GM12878 (cell line): ENCODE results near the gene RTP5. TPM values are rescaled to one million over a fixed set of nuclear protein-coding genes. Genes with fewer than 3 reads are reported as not detected.
"Not testable (repeated sequence)": the region's sequence is repeated elsewhere in the genome, so short reads cannot be mapped to it uniquely, and the experiment has no call there.

Source experiments
- ATAC-seq: fragments of 200-7000 bp; cut with Tn5 transposase; 3 replicates; pipeline ENCODE4 v1.9.1; 2020; ENCODE audit warnings: mild to moderate bottlenecking, moderate library complexity
- BruUV-seq: library from RNA; stranded (reverse); fragments of 400-500 nt; replicated peaks from 2 replicates; lab custom pipeline; 2021; lab: Mats Ljungman, UMichigan
- CTCF ChIA-PET: fragments of 300-600 bp; sonication (Branson Sonifier 250); formaldehyde crosslinking; extraction: SDS; loops from one replicate; lab custom pipeline; 2021; ENCODE audit warnings: inconsistent platforms; lab: Yijun Ruan, JAX
- POLR2A ChIA-PET: fragments of 350-600 bp; formaldehyde crosslinking; extraction: SDS; loops from one replicate; lab custom pipeline; 2021; ENCODE audit warnings: inconsistent platforms; lab: Charles Lee
- RAD21 ChIA-PET: fragments of 300-600 bp; sonication (Branson Sonifier 250); formaldehyde crosslinking; loops from one replicate; lab custom pipeline; 2023; ENCODE audit warnings: antibody characterized with exemption; ENCODE audit not compliant: unreplicated experiment; lab: Charles Lee
- SMC1A ChIA-PET: fragments of 300-600 bp; sonication (Branson Sonifier 250); formaldehyde crosslinking; loops from one replicate; lab custom pipeline; 2023; ENCODE audit not compliant: unreplicated experiment, uncharacterized antibody; lab: Charles Lee
- DNase-seq: peaks from one replicate; pipeline ENCODE4 v3.0.0-alpha.2; 2011; ENCODE audit warnings: low read depth, low spot score
- FAIRE-seq: peaks from 3 replicates; lab custom pipeline; 2011; peaks lifted over from hg19 to GRCh38; lab: Jason Lieb, UNC
- H2AFZ ChIP-seq: 2 replicates; pipeline ENCODE4 v1.6.0; 2011; ENCODE audit warnings: low read depth, low read length, control low read depth; ENCODE audit not compliant: control insufficient read depth
- H3K27ac ChIP-seq: 2 replicates; pipeline ENCODE4 v1.5.1; 2011; ENCODE audit warnings: control low read depth; ENCODE audit not compliant: control insufficient read depth, insufficient read depth
- H3K27me3 ChIP-seq, 2 experiments: replicated peaks in 1 of 2; 2 replicates each; pipeline versions ENCODE4 v1.6.0 to v1.6.1; 2011; ENCODE audit warnings: low read length in 1 of 2; ENCODE audit not compliant: control insufficient read depth in 2 of 2, insufficient read depth in 2 of 2
- H3K36me3 ChIP-seq, 2 experiments: 2 replicates each; pipeline ENCODE4 v1.5.1; 2011; ENCODE audit warnings: low read length in 1 of 2; ENCODE audit not compliant: control insufficient read depth in 2 of 2, insufficient read depth in 2 of 2
- H3K4me1 ChIP-seq: 2 replicates; pipeline ENCODE4 v1.6.1; 2011; ENCODE audit warnings: mild to moderate bottlenecking, low read length, moderate library complexity, mixed read lengths; ENCODE audit not compliant: control insufficient read depth, insufficient read depth
- H3K4me2 ChIP-seq: 2 replicates; pipeline ENCODE4 v1.6.0; 2011; ENCODE audit warnings: control low read depth; ENCODE audit not compliant: control insufficient read depth, insufficient read depth
- H3K4me3 ChIP-seq: fragments of 200-600 bp; sonication (generic); 2 replicates; pipeline ENCODE4 v1.5.1; 2016
- H3K79me2 ChIP-seq: 2 replicates; pipeline ENCODE4 v1.6.0; 2011; ENCODE audit warnings: low read length; ENCODE audit not compliant: control insufficient read depth, insufficient read depth
- H3K9ac ChIP-seq: 2 replicates; pipeline ENCODE4 v1.8.0; 2011; ENCODE audit warnings: low read length, control low read depth, mixed read lengths; ENCODE audit not compliant: control insufficient read depth, insufficient read depth
- H3K9me3 ChIP-seq: replicated peaks from 3 replicates; pipeline ENCODE4 v1.5.1; 2011; ENCODE audit warnings: mild to moderate bottlenecking, low read length; ENCODE audit not compliant: control insufficient read depth, insufficient read depth
- H4K20me1 ChIP-seq: 2 replicates; pipeline ENCODE4 v1.6.0; 2011; ENCODE audit not compliant: control insufficient read depth, insufficient read depth
- KAT2A ChIP-seq: conservative IDR thresholded peaks from 2 replicates; pipeline ENCODE4 v1.6.1; 2011; ENCODE audit warnings: low read depth, low read length; ENCODE audit not compliant: control insufficient read depth
- POLR2A ChIP-seq: IDR thresholded peaks from 2 replicates; pipeline ENCODE4 v1.6.1; 2011; ENCODE audit warnings: low read depth, mild to moderate bottlenecking, low read length
- POU2F2 ChIP-seq: IDR thresholded peaks from 3 replicates; pipeline ENCODE4 v1.6.1; 2011; ENCODE audit warnings: low read depth, mild to moderate bottlenecking, low read length, borderline replicate concordance
- RAD51 ChIP-seq: fragments of 450-650 bp; IDR thresholded peaks from 2 replicates; pipeline ENCODE4 v1.6.1; 2016; ENCODE audit warnings: moderate library complexity, mild to moderate bottlenecking, inconsistent platforms
- RCOR1 ChIP-seq: conservative IDR thresholded peaks from 2 replicates; pipeline ENCODE4 v1.6.1; 2012; ENCODE audit warnings: low read depth, low read length, improper control_type of control experiment
- SUPT20H ChIP-seq: IDR thresholded peaks from 2 replicates; pipeline ENCODE4 v1.6.1; 2011; ENCODE audit warnings: low read depth, mild to moderate bottlenecking, low read length, moderate library complexity, borderline replicate concordance; ENCODE audit not compliant: control insufficient read depth
- TCF7 ChIP-seq: IDR thresholded peaks from 2 replicates; pipeline ENCODE4 v1.6.1; 2014; ENCODE audit warnings: antibody characterized with exemption, borderline replicate concordance
- ZNF384 ChIP-seq: IDR thresholded peaks from 2 replicates; pipeline ENCODE4 v1.6.1; 2012; ENCODE audit warnings: low read depth, mild to moderate bottlenecking, low read length, improper control_type of control experiment, borderline replicate concordance
- WGBS: methylation state at CpG from one replicate; pipeline ENCODE4 v1.1.6; 2016; ENCODE audit warnings: low lambda C conversion rate; ENCODE audit not compliant: insufficient replicate concordance, insufficient coverage; ENCODE audit errors: missing lambda C conversion rate; 5-methylcytosine and 5-hydroxymethylcytosine counted together
- in situ Hi-C: fragments of 300-500 bp; cut with MboI; formaldehyde crosslinking; loops from 9 replicates; pipeline ENCODE4 v1.14.3; 2018; ENCODE audit warnings: mixed read lengths
- intact Hi-C: fragments of 100-400 bp; cut with micrococcal nuclease; formaldehyde crosslinking; loops from one replicate; pipeline ENCODE4 v1.14.2; 2022; ENCODE audit not compliant: unreplicated experiment
- polyA plus RNA-seq, 11 experiments: library from polyadenylated mRNA; depleted of rRNA in 4 of 11; unstranded in 6 of 11; stranded (reverse) in 5 of 11; fragments of >200 nt; fragmentation: Nextera tagmentation in 4 of 11; fragmentation: Illumina TruSeq in 1 of 11; extraction: Ambion mirVana in 4 of 11; extraction: Trizol in 1 of 11; gene quantifications; 1 replicate in 1 of 11; 2 replicates in 10 of 11; pipeline versions ENCODE4 v1.2.1 to v1.2.3, GENCODE V29; 2011 to 2016; ENCODE audit warnings: inconsistent platforms in 2 of 11, missing spikeins in 2 of 11, low read depth in 1 of 11
- total RNA-seq, 4 experiments: library from RNA; depleted of rRNA in 3 of 4; stranded (reverse); fragments of >200 nt in 3 of 4; fragmentation: Illumina TruSeq in 1 of 4; extraction: Trizol in 1 of 4; gene quantifications; 2 replicates each; pipeline versions ENCODE4 v1.2.1 to v1.2.3, GENCODE V29; 2013 to 2021
- TF ChIP-seq, protein P1 (sequence below): fragments of 450-650 bp; formaldehyde crosslinking; IDR thresholded peaks from 2 replicates; pipeline ENCODE4 v1.5.0; 2022; ENCODE audit warnings: mild to moderate bottlenecking, missing genetic modification characterization
- TF ChIP-seq, protein P2 (sequence below): fragments of 450-650 bp; formaldehyde crosslinking; IDR thresholded peaks from 2 replicates; pipeline ENCODE4 v1.4.0; 2022; ENCODE audit warnings: mild to moderate bottlenecking, moderate library complexity

RTP5 gene
- total and polyA plus RNA-seq, 10 of the 15 experiments (the other 5 are each of a cell fraction or from before 2014, with no cell fraction given) = 0.05 TPM; not detected in 9

DNA sequence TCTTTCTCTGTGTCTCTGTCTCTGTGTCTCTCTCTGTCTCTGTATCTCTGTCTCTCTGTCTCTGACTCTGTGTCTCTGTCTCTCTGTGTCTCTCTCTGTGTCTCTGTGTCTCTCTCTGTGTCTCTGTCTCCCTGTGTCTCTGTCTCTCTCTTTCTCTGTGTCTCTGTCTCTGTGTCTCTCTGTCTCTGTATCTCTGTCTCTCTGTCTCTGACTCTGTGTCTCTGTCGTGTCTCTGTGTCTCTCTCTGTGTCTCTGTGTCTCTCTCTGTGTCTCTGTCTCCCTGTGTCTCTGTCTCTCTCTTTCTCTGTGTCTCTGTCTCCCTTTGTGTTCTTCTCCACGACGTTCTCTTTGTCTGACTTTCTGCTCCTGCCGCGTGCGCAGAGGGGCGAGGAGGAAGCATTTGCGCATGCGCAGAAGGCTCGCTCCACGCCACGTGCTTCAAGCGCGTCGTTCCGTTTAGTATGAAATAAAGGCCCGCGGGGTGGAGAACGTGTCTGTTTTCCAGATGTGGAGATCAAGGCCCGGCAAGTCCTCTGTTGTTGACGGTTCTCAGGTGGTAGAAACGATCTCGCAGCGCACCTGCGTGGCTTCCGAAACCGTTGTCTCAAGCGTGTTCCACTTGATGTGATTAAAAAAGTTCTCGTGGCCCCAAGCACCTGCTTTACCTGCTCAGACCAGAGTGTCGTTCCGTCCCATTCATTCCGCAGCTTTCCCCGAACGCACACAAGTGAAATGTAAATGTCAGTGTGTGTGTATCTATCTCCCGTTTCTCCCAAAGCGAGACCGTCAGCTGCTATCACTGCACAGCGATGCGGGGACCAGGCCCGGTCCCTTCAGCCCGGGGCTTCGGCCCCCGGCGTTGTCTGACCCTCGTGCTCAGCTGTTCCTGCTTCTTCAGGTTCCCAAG, 45.7 kb upstream of the RTP5 start:
- in situ Hi-C loops, POLR2A ChIA-PET: not testable (repeated sequence)

DNA sequence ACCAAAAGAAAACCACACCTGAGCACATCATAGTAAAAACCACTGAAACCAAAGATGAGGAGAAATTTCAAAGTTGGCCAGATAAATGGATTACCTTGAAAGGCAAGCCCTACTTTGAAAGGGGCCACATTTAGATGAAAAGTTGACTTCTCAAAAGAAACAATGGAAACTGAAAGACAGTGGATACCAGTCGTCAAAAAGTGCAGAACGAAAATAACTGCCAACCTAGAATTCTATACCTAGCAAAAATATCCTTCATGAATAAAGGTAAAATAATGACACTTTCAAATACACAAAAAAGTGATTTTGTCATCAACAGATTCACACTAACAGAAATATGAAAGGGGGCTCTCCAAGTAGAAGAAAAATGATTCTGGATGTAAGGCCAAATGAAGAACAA, 42.1 kb upstream of the RTP5 start:
- no peaks in the 10 kb centered on the region for H3K4me1 ChIP-seq
- no peak overlapping the region for H3K4me3 ChIP-seq
- intact Hi-C loops (no loop called here), in situ Hi-C loops (no loop called here)
- H2AFZ ChIP-seq = no peak overlapping the region
- ChIA-PET POLR2A (no interaction called here), SMC1A (no interaction called here), CTCF (no interaction called here), RAD21 (no interaction called here)
- ATAC-seq = no peak
- H3K79me2 ChIP-seq = no peaks in the 10 kb centered on the region
- BruUV-seq = no TSS peak
- no peak for DNase-seq
- no peak overlapping the region for H3K4me2 ChIP-seq
- H3K27me3 ChIP-seq = no peaks in the 10 kb centered on the region
- H3K9me3 ChIP-seq = peaks cover 7% of the 10 kb centered on the region
- WGBS = 29% methylated on average over 2 of the region's 2 CpGs
- H3K27ac ChIP-seq = no peak overlapping the region
- H3K36me3 ChIP-seq = no peaks in the 10 kb centered on the region
- FAIRE-seq = no peak
- no peaks in the 10 kb centered on the region for H4K20me1 ChIP-seq
- no peak overlapping the region for H3K9ac ChIP-seq
- TF ChIP-seq POLR2A = no peak
- TF ChIP-seq TCF7 = no peak
- no peak for TF ChIP-seq SUPT20H
- TF ChIP-seq KAT2A = no peak
- TF ChIP-seq, protein P1, sequence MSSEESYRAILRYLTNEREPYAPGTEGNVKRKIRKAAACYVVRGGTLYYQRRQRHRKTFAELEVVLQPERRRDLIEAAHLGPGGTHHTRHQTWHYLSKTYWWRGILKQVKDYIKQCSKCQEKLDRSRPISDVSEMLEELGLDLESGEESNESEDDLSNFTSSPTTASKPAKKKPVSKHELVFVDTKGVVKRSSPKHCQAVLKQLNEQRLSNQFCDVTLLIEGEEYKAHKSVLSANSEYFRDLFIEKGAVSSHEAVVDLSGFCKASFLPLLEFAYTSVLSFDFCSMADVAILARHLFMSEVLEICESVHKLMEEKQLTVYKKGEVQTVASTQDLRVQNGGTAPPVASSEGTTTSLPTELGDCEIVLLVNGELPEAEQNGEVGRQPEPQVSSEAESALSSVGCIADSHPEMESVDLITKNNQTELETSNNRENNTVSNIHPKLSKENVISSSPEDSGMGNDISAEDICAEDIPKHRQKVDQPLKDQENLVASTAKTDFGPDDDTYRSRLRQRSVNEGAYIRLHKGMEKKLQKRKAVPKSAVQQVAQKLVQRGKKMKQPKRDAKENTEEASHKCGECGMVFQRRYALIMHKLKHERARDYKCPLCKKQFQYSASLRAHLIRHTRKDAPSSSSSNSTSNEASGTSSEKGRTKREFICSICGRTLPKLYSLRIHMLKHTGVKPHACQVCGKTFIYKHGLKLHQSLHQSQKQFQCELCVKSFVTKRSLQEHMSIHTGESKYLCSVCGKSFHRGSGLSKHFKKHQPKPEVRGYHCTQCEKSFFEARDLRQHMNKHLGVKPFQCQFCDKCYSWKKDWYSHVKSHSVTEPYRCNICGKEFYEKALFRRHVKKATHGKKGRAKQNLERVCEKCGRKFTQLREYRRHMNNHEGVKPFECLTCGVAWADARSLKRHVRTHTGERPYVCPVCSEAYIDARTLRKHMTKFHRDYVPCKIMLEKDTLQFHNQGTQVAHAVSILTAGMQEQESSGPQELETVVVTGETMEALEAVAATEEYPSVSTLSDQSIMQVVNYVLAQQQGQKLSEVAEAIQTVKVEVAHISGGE (CRISPR knock-in tag) = no peak
- TF ChIP-seq POU2F2 = no peak
- no peak for TF ChIP-seq ZNF384
- TF ChIP-seq, protein P2, sequence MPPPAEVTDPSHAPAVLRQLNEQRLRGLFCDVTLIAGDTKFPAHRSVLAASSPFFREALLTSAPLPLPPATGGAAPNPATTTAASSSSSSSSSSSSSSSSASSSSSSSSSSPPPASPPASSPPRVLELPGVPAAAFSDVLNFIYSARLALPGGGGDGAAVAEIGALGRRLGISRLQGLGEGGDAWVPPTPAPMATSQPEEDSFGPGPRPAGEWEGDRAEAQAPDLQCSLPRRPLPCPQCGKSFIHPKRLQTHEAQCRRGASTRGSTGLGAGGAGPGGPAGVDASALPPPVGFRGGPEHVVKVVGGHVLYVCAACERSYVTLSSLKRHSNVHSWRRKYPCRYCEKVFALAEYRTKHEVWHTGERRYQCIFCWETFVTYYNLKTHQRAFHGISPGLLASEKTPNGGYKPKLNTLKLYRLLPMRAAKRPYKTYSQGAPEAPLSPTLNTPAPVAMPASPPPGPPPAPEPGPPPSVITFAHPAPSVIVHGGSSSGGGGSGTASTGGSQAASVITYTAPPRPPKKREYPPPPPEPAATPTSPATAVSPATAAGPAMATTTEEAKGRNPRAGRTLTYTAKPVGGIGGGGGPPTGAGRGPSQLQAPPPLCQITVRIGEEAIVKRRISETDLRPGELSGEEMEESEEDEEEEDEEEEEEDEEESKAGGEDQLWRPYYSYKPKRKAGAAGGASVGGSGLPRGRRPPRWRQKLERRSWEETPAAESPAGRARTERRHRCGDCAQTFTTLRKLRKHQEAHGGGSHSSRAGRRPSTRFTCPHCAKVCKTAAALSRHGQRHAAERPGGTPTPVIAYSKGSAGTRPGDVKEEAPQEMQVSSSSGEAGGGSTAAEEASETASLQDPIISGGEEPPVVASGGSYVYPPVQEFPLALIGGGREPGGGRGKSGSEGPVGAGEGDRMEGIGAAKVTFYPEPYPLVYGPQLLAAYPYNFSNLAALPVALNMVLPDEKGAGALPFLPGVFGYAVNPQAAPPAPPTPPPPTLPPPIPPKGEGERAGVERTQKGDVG (CRISPR knock-in tag) = no peak
- no peak for TF ChIP-seq RAD51
- no peak for TF ChIP-seq RCOR1

More for the DNA sequence above, 45.7 kb upstream of the RTP5 start:
- BruUV-seq, SMC1A ChIA-PET, H3K4me1 ChIP-seq, H3K36me3 ChIP-seq, FAIRE-seq, H3K27me3 ChIP-seq, H3K9me3 ChIP-seq, H3K4me3 ChIP-seq, H4K20me1 ChIP-seq, H3K9ac ChIP-seq, CTCF ChIA-PET, H2AFZ ChIP-seq, RAD21 ChIA-PET, H3K79me2 ChIP-seq, intact Hi-C loops, H3K27ac ChIP-seq, DNase-seq, ATAC-seq, H3K4me2 ChIP-seq: not testable (repeated sequence)
- WGBS = 85% methylated on average over 43 of the region's 45 CpGs
